C4-2B (cell line): ENCODE measurements around the gene PKN2.

ENCODE experiments used
- H3K27ac ChIP-seq: fragments of 450-650 bp; 2 replicates; pipeline ENCODE4 v1.5.1; 2017
- ZFX ChIP-seq: fragments of 450-650 bp; IDR thresholded peaks from 2 replicates; pipeline ENCODE4 v1.6.1; 2017
- TF ChIP-seq, protein P1 (sequence below): fragments of 450-650 bp; conservative IDR thresholded peaks from 2 replicates; pipeline ENCODE4 v1.5.1; 2017; ENCODE audit warnings: mild to moderate bottlenecking

The PKN2 gene

DNA sequence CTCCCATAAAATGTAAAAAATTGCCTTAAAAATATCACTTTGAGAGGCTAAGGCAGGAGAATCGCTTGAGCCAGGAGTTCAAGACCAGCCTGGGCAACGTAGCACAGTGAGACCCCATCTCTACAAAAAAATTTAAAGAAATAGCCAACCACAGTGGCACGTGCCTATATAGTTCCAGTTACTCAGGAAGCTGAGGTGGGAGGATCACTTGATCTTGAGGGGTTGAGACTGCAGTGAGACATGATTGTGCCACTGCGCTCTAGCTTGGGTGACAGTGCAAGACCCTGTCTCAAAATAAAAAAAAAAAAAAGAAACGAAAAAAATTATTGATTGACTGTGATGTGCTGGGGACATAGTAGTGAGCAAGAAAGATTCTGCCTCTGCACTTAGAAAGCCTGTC lies 38.4 kb downstream of the PKN2 start:
- TF ChIP-seq, protein P1, sequence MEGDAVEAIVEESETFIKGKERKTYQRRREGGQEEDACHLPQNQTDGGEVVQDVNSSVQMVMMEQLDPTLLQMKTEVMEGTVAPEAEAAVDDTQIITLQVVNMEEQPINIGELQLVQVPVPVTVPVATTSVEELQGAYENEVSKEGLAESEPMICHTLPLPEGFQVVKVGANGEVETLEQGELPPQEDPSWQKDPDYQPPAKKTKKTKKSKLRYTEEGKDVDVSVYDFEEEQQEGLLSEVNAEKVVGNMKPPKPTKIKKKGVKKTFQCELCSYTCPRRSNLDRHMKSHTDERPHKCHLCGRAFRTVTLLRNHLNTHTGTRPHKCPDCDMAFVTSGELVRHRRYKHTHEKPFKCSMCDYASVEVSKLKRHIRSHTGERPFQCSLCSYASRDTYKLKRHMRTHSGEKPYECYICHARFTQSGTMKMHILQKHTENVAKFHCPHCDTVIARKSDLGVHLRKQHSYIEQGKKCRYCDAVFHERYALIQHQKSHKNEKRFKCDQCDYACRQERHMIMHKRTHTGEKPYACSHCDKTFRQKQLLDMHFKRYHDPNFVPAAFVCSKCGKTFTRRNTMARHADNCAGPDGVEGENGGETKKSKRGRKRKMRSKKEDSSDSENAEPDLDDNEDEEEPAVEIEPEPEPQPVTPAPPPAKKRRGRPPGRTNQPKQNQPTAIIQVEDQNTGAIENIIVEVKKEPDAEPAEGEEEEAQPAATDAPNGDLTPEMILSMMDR: no peak
- no peak for TF ChIP-seq ZFX
- no peak overlapping the region for H3K27ac ChIP-seq

DNA sequence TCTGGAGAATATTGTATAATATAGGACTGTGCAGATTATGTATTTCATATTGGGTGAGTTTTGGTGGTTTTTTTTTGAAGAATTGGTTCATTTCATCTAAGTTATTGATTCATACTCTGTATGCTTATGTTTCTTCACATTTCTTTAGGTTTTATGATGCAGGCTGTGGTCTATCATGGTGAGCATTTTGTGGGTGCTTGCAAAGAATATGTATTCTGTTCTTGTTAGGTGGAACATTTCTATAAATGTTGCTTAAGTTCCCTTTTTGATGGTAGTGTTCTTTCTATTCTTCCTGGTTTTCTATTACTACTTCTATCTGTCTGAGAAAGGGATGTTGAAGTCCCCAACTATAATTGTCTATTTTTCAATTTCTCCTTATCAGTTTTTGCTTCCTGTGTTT lies 42.6 kb downstream of the PKN2 start:
- no peak overlapping the region for H3K27ac ChIP-seq
- TF ChIP-seq ZFX: no peak
- TF ChIP-seq, protein P1: no peak

DNA sequence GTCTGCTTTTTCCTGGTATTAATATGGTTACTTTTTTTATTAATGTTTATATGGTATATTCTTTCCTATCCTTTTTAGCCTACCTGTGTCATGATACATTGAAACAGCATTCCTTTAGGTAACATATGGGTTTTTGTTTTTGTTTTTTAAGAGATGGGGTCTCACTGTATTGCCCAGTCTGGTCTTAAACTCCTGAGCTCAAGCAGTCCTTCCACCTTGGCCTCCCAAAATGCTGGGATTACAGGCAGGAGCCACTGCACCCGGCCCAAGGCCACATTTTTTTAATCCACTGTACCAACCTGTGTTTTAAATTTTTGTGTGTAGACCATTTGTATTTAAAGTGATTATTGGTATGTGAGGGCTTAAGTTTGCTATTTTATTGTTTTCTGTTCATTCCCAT lies 43.1 kb downstream of the PKN2 start:
- TF ChIP-seq, protein P1: no peak
- TF ChIP-seq ZFX: no peak
- no peak overlapping the region for H3K27ac ChIP-seq

DNA sequence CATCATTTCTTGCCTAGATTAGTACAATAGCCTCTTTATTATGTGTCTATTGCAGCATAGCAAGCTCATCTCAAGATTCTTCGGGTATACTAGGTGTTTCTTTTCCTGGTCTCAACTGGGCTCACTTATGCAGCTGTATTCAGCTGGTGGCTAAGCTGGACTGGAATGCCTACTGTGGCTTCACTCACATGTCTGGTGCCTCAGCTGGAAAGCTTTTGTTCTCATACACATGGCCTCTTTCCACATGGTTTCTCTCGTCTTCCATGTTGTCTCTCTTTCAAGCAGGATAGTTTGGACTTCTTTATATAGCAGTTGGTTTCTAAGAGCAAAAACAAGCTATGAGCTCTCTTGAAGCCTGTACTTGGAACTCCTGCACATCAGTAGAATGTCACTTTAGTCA lies 45.2 kb downstream of the PKN2 start:
- no peak overlapping the region for H3K27ac ChIP-seq
- TF ChIP-seq, protein P1: no peak

DNA sequence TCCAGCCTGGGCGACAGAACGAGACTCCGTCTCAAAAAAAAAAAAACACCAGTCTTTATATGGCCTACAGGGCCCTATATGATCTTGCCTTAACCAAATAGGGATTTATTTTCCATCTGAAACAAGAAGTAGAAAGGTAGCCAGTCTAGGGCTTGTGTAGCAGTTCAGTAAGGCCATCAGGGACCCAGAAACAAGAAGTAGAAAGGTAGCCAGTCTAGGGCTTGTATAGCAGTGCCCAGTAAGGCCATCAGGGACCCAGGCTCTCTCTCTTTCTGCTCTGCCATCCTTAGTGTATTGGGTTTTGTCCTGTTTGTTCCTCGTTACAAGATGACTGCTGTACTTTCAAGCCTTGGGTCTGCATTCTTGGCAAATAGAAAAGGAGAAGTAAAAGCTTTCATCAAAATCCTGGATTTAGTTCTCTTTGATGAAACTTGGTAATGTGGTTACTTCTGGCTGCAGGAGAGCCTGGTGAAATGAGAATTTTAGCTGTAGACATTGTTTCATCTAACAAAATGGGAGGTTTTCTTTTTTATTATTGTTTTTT lies 46.1 kb downstream of the PKN2 start:
- no peak for TF ChIP-seq ZFX
- TF ChIP-seq, protein P1: no peak

DNA sequence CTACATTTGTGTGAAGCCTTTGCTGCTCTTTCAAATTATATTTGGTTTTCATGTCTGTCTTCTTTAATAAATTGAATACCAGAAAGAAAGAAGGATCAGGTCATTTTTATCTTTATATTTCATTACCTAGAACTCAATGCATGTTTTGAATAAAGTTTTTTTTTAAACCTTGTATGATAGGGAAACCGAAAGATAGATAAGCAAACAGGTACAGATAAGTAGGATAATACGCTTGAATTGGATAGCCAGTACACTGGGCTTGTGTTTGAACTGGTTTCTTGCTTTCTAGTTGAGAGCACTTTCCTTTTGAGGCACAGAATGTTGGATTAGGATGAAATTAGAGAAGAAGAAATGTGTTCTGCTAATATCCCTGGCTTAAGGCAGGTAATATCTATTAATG lies 46.9 kb downstream of the PKN2 start:
- no peak for TF ChIP-seq ZFX
- TF ChIP-seq, protein P1: no peak
- H3K27ac ChIP-seq: no peak overlapping the region

More for the DNA sequence above, 46.1 kb downstream of the PKN2 start:
- H3K27ac ChIP-seq: no peak overlapping the region

DNA sequence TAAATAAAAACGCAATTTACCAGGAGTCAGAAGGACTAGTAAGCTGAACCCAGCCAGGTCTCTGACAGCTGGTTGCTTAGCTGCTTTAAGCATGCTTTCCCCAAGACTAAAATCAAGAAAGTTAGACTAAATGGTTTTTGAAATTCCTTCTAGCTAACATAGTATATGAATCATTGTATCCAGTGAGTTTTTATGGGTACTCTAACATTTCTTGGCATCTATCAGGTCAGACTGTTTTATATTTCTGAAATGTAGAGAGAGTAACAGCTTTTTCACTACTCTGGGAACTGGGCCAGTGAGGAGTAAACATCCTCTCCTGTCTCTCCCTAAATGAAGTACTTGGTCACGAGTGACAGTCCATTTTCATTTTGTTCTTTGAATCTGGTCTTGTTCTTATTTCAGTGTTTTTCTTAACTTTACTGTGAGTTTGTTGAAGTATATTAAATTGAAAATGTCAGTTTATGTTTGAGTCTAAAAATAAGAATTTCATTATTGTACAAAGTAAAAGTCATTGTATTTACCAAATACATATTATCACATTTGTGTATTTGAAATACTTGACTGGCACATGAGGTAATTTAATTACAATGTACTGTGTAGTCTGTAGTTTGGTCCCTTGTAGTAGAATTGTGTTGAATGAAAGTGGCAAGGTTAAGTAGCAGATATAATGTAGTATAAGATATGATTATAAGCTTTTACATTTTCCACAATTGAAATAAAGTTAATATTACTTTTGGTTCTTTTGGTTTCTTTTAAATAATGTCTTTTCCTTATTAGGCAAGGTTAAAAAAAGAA lies 47.6 kb downstream of the PKN2 start:
- no peak overlapping the region for H3K27ac ChIP-seq
- TF ChIP-seq, protein P1: no peak
- no peak for TF ChIP-seq ZFX
